RPMI7951 (cell line): ENCODE measurements around the gene CPOX. TPM values are rescaled to one million over a fixed set of nuclear protein-coding genes. Genes with fewer than 3 reads are reported as not detected.
"Not testable (repeated sequence)": the region's sequence is repeated elsewhere in the genome, so short reads cannot be mapped to it uniquely, and the experiment has no call there.

Source experiments
- DNase-seq: peaks from one replicate; pipeline ENCODE4 v3.0.0-alpha.2; 2012; ENCODE audit warnings: low read depth
- total RNA-seq: library from RNA; depleted of rRNA; stranded (reverse); fragments of >200 nt; shearing (Covaris generic); gene quantifications from 2 replicates; pipeline ENCODE4 v1.2.3, GENCODE V29; 2014; rRNA removed

The CPOX gene
- total RNA-seq = 61.5 and 63.3 TPM in 2 replicates

GRCh38 chr3:98593046-98593936 lies at the start of gene CPOX:
Gene CPOX (minus strand): TSS chr3:98593611. CDS start chr3:98593504, 107 bp downstream.
- peak; percentile 99 for DNase-seq

DNA sequence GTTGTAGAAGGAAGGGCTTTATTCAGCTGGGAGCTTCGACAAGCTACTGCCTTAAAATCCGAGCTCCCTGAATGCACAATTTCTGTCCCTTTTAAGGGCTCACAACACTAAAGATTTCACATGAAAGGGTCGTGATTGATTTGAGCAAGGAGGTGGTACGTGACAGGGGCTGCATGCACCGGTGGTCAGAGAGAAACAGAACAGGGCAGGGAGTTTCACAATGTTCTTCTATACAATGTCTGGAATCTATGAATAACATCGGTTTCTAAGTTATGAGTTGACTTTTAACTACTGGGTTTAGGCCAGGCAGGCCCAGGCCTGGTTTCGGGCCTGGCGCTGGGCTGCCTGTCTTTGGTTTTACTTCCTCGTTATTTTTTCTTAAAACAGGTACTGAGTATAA lies 49.4 kb upstream of the CPOX start:
- DNase-seq = not testable (repeated sequence)

GRCh38 chr3:98641756-98642155 lies 48.3 kb upstream of the CPOX start:
- DNase-seq = not testable (repeated sequence)

DNA sequence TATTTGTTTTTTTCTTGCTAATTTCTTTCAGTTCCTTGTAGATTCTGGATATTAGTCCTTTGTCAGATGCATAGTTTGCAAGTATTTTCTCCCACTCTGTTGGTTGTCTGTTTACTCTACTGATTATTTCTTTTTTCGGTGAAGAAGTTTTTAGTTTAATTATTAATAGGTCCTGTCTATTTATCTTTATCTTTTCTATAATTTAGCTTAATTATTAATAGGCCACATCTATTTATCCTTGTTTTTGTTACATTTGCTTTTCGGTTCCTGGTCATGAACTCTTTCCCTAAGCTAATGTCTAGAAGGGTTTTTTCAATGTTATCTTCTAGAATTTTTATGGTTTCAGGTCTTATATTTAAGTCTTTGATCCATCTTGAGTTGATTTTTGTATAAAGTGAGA lies 45.1 kb upstream of the CPOX start:
- DNase-seq = not testable (repeated sequence)

DNA sequence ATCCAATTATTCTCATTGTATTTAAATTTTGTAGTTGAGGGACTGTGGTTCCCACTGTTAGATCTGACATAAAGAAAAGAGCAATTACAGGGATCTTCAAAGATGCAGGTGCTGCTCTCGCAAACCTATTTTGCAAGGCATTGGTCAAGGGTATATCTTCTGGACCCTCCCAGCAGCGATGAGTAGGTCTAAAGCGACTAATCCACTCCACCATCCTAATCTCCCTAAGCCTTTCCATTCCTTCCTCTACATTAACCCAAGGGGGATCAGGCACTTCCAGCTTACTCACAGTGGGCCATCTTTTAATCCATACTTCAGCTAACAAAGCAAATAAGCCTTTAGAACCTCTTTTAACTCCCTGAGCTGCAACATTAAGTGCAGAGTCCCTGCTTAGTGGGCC lies 37.0 kb upstream of the CPOX start:
- no peak for DNase-seq

DNA sequence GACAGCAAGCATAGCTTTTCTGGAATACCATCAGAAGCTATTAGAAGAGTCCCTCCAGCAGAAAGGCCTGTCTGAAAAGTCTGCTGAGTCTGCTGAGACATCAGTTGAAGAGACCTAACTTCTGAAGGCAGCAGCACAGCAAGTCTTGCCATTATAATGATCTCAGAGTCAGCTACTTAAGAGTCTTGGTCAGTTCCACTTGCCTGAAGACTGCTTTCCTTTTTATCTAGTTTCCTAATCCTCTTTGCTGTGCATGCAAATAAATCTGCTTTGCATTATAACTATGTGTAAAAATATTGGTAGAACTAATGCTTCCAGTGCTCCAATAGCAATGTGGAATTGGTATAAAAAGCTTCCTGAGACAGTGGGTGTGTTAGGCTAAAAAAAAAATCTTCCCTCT lies 34.9 kb upstream of the CPOX start:
- DNase-seq = no peak

GRCh38 chr3:98626151-98626550 lies 32.7 kb upstream of the CPOX start:
- no peak for DNase-seq

DNA sequence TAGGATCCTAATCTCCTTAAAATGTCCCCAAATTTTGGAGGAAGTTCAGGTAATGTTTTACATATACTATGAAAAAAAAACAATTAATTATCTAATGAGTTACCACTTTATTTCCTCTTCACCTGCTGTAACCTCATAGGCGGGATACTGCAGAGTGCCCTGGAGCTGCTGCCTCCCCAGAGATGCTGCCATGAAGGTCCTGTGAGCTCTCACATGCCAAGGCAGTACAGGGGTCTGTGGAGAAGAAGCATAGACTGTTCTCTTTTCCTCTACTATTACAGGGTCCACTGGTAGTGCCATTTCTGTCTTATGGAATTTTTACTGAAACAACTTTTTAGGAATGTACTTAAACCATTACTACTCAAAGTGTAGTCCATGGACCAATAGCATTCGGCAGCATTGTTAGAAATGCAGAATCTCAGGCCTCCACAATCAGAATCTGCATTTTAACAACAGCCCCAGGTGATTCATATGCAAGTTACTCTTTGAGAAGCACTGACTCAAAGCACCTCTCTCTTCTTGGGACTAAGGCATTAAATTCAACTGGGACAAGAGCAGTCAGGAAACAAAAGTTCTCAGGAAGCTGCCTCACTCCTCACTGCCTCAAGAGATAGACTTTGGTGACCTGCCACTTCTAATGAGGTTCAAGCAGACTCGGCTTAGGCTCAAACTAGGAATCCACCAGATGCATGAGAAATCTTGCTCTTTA lies 30.3 kb upstream of the CPOX start:
- DNase-seq = no peak

DNA sequence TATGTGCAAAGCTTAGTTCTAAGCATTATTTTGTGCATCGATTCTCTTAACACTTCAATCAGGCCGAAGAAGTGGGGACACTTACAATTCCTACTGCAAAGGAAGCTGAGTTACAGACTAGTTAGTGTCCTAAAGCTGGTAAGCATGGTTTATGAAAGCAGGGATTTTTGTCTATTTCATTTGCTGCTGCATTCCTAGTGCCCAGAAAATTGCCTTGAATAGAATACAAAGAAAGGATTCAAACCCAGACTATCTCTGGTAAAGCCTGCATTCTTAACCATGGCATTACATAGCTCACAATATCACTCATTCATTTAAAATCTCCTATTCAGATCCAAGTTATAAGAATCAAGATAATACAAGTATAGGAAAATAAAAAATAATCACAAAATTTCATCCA lies 24.4 kb upstream of the CPOX start:
- peak; percentile 16 for DNase-seq

DNA sequence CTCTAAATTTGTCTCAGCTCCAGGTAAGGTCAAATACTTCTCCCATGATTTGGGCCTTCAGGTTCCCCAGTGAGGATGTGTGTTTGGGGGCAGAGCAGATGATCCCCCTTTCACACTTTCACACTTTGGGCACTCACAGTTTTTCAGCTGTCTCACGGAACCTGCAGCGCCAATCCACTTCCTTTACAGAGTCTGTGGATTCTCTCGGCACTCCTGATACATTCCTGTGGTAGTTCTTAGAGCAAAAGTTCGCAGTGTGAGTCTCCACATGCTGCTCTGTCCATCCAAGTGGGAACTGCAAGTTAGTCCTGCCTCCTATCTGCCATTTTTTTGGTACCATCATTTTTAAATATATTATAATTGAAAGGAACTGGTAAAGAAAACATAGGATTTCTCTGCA lies 20.2 kb upstream of the CPOX start:
- DNase-seq = peak; percentile 17

- DNase-seq = peak; percentile 12
Observed at GRCh38 chr3:98612996-98613517, 19.6 kb upstream of the CPOX start.

- DNase-seq = peak; percentile 26
Observed at GRCh38 chr3:98612587-98612986, 19.2 kb upstream of the CPOX start.

GRCh38 chr3:98608029-98608428 lies 14.6 kb upstream of the CPOX start:
- no peak for DNase-seq

DNA sequence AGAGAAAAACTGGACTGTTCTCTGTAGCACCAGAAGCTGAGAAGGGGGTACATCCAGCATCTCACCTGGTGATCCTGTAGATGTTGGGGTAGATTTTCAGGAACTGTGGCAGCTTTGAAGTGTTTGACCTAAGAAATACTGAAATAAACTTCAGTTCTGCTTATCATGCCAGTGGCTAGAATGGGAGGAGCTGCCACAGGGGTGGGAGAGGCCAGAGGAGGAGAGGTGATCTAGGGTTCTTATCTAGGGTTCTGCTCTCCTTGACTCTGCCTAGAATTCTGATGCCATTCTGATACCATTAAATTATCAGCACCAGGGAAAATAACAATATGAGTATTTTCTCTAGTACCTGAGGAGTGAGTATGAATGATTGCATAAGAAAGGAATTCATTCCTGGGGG lies 10.2 kb upstream of the CPOX start:
- DNase-seq = no peak

DNA sequence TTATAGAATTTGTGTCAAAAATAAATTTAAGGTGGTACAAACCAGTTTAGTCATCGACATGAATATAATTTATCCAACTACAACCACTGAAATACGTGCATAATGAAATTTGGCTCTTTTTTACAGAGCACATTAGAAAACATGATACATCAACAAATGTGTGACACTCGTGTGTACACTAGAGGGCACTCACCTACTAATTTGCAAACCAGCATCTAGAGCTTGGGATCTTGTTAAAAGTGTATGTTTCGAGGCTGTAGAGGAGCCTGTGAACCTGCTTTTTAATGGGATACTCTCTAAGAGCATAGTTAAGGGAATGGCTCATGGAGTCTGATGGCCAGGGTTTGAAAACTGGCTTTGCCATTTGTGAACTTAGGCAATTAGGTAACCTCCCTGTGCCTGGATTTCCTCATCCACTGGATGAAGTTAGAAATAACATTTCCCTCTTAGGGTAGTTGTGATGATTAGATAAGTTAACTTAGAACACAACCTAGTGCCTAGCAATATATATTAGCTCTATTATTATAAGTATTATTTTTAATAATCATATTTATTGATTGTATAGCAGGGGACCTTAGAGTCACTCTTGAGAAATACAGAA lies 8.8 kb upstream of the CPOX start:
- DNase-seq = peak; percentile 68

GRCh38 chr3:98601180-98601579 lies 7.8 kb upstream of the CPOX start:
- DNase-seq = no peak

DNA sequence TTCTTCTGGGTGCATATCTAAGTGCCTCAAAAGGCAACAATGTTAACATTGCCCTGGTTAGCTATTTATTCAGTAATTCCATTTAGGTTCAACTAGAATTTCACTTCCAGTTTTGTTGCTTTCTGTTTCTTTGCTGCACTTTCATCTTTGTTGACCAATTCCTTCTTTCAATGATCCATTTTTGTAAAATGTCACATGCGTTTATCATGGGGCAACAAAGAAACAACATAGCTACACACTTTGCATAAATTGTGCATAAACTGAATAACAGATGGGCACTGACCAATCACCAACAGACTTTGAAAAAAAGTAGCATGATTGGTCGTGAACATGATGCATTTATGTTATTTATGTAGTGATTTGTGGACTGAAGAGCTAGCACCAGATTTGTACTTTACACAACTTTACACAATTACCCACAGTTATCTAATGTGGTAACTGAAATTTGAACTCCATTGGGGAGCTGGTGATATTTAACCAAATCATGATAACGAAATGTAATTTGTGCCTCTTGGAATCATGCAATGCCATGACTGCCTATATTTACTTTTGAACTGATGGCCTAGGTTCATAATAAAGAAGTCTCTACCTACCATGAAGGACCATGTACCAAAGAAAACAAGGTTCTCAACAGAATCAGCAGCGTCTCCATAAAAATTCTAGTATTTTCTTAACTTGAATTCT lies 7.1 kb upstream of the CPOX start:
- DNase-seq = no peak

- no peak for DNase-seq
Observed at GRCh38 chr3:98599647-98600411, 6.4 kb upstream of the CPOX start.

DNA sequence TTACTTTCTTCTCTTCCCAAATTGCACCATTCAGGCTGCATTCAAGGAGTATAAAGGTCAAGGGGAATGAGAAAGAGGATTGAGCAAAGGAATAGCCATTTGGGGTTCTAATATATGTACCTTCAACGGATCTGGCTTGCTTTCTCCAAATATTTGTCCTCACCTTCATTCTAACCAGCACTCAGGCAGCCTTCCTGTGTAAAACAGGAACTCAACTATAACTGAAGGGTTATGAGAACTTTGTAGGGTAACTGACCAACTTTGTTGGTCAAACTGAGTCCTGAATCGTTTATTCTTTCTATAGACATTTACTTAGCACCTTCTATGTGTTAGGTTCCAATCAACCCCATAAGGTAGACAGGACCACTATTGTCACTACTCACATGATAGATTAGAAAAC lies 5.1 kb upstream of the CPOX start:
- DNase-seq = no peak

DNA sequence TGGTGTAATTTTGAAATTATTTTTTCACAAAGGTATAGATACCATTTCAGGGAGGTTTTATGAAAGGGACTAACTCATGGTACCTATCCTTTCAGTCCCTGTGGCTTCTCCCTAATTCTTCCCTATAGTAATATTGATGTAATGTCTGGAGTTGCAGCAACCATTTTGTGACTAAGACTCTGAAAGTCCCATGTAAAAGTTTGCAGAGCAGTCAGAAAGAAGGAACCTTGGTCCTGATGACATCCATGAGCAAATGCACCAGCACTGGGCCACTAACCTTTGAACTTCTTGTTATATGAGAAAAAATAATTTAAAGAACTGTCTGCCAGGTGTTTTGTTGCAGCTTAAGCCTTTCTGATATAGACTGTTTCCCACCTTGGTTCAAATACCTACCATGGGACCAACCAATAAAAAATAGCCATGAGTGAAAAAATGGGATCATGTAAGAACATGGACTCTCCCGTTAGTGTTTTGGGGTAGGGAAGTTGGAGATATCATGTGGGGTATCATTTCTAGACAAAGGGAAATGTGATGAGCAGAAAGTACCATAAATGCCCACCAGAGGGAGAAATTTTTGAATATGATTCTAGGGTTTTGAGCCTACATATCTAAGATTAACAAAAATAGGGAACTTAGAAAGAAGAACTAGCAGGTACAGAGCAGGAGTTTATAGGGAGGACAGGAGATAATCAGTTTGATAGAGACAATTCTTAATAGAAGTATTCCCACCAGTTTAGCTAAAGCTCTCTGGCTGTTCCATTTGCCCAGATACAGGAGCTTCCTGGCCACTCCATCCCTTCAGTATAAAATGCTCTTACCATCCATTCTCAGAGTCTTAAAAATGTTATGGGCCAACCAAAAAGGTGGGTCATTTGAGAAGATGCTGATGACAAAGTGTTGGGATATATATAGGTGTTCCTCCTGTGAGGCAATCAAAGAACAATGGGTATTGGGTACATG lies 3.4 kb upstream of the CPOX start:
- DNase-seq = peak; percentile 40
